K562 (cell line): ENCODE results near the gene PQBP1. TPM values are rescaled to one million over a fixed set of nuclear protein-coding genes. Genes with fewer than 3 reads are reported as not detected.

Experiments
- AFF1 ChIP-seq, 2 experiments: fragments of 450-650 bp; IDR thresholded peaks; 2 replicates each; pipeline ENCODE4 v1.6.1; 2018; ENCODE audit warnings: mild to moderate bottlenecking in 2 of 2, low read depth in 1 of 2; ENCODE audit not compliant: partially characterized antibody in 2 of 2
- BRD4 ChIP-seq: fragments of 200-600 bp; sonication (generic); IDR thresholded peaks from 2 replicates; pipeline ENCODE4 v1.6.1; 2017; ENCODE audit warnings: inconsistent platforms
- DMBX1 ChIP-seq: fragments of 250-450 bp; sonication (Bioruptor Pico); IDR thresholded peaks from 2 replicates; pipeline ENCODE4 v1.8.0; 2022; ENCODE audit warnings: inconsistent platforms, mild to moderate bottlenecking, moderate library complexity, borderline replicate concordance
- E2F1 ChIP-seq: sonication (generic); formaldehyde crosslinking; IDR thresholded peaks from 2 replicates; pipeline ENCODE4 v1.8.1; 2023; ENCODE audit warnings: mild to moderate bottlenecking, missing genetic modification reagents, moderate library complexity
- KLF1 ChIP-seq: fragments of 450-650 bp; IDR thresholded peaks from 2 replicates; pipeline ENCODE4 v1.6.1; 2016; ENCODE audit warnings: missing genetic modification characterization, missing compliant biosample characterization
- MAFG ChIP-seq: fragments of 450-650 bp; conservative IDR thresholded peaks from 2 replicates; pipeline ENCODE4 v1.6.1; 2016; ENCODE audit warnings: missing genetic modification characterization, missing compliant biosample characterization
- SETDB1 ChIP-seq: IDR thresholded peaks from one replicate; pipeline ENCODE4 v1.6.1; 2012; ENCODE audit warnings: low read length, control low read depth, inconsistent platforms
- ZKSCAN3 ChIP-seq: fragments of 250-450 bp; sonication (Bioruptor Pico); IDR thresholded peaks from 2 replicates; pipeline ENCODE4 v1.4.0; 2020
- ZNF398 ChIP-seq: fragments of 250-450 bp; sonication (Bioruptor Pico); IDR thresholded peaks from 2 replicates; pipeline ENCODE4 v1.8.0; 2021; ENCODE audit warnings: moderate library complexity, mild to moderate bottlenecking, inconsistent platforms
- ZSCAN32 ChIP-seq: fragments of 450-650 bp; formaldehyde crosslinking; IDR thresholded peaks from 2 replicates; pipeline ENCODE4 v1.4.0; 2020; ENCODE audit warnings: mild to moderate bottlenecking, moderate library complexity
- polyA plus RNA-seq, 8 experiments: library from polyadenylated mRNA; depleted of rRNA in 4 of 8; stranded (reverse) in 5 of 8; unstranded in 3 of 8; fragments of >200 nt; fragmentation: Nextera tagmentation in 2 of 8; fragmentation: Illumina TruSeq in 1 of 8; extraction: Ambion mirVana in 2 of 8; extraction: Trizol in 1 of 8; gene quantifications; 2 replicates each; pipeline versions ENCODE4 v1.2.1 to v1.2.3, GENCODE V29; 2011 to 2014; ENCODE audit warnings: inconsistent platforms in 1 of 8, missing spikeins in 1 of 8
- total RNA-seq, 7 experiments: library from RNA; depleted of rRNA in 6 of 7; stranded (reverse); fragments of >200 nt in 6 of 7; fragmentation: Illumina TruSeq in 2 of 7; extraction: Trizol in 2 of 7; gene quantifications; 2 replicates each; pipeline versions ENCODE4 v1.2.1 to v1.2.3, GENCODE V29; 2011 to 2021; ENCODE audit warnings: low replicate concordance in 1 of 7
- TF ChIP-seq, protein P1 (sequence below): fragments of 250-450 bp; sonication (Bioruptor Pico); IDR thresholded peaks from 2 replicates; pipeline ENCODE4 v1.5.0; 2022; ENCODE audit warnings: mild to moderate bottlenecking
- TF ChIP-seq, protein P2 (sequence below): fragments of 450-650 bp; IDR thresholded peaks from 2 replicates; pipeline ENCODE4 v1.6.1; 2018; ENCODE audit warnings: mild to moderate bottlenecking, low read depth; ENCODE audit not compliant: partially characterized antibody
- TF ChIP-seq, protein P3 (sequence below): sonication (generic); formaldehyde crosslinking; IDR thresholded peaks from 2 replicates; pipeline ENCODE4 v1.8.1; 2023; ENCODE audit warnings: mild to moderate bottlenecking, missing genetic modification reagents

The PQBP1 gene
- total and polyA plus RNA-seq, 9 of the 15 experiments (the other 6 are each of a cell fraction or from before 2014, with no cell fraction given) = 41.3 to 262 (median 112) TPM

DNA sequence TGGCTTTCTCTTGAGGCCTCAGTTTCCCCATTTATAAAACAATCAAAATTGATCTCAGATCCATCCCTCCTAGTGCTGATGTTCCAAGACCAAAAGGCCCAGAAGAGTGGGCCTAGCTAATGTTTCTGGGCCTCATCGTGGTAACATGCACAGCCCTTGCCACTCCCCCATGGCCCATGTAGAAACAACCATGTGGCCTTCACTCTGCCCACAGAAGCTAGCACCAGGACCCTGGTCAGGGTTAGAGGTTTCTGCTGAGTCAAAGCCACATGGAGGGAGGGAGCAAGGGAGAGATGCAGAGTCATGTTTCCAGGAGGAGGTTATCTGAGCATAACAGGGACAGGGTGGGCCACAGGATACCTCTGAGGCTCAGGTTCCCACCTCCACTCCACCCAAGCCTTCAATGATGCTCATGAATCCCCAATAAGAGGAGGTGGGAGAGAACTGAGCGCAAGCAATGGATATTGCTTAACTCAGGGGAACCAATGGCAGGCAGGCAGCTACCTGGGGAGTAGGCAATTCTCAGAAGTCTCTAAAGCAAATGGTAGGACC, 42.8 kb downstream of the PQBP1 start (continued):
- TF ChIP-seq, protein P1, sequence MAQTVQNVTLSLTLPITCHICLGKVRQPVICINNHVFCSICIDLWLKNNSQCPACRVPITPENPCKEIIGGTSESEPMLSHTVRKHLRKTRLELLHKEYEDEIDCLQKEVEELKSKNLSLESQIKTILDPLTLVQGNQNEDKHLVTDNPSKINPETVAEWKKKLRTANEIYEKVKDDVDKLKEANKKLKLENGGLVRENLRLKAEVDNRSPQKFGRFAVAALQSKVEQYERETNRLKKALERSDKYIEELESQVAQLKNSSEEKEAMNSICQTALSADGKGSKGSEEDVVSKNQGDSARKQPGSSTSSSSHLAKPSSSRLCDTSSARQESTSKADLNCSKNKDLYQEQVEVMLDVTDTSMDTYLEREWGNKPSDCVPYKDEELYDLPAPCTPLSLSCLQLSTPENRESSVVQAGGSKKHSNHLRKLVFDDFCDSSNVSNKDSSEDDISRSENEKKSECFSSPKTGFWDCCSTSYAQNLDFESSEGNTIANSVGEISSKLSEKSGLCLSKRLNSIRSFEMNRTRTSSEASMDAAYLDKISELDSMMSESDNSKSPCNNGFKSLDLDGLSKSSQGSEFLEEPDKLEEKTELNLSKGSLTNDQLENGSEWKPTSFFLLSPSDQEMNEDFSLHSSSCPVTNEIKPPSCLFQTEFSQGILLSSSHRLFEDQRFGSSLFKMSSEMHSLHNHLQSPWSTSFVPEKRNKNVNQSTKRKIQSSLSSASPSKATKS = no peak
- TF ChIP-seq ZNF398 (CRISPR knock-in tag) (no peak), ZSCAN32 (CRISPR knock-in tag) (no peak), MAFG (peak; percentile 91), DMBX1 (CRISPR knock-in tag) (peak; percentile 94), E2F1 (CRISPR knock-in tag) (no peak), AFF1 (IDR thresholded peaks at IDR 0.05; ENCODE audit: low read depth in 1 of 2, partially characterized antibody in 2 of 2) (no peak), BRD4 (no peak), KLF1 (no peak), SETDB1 (no peak), ZKSCAN3 (CRISPR knock-in tag) (no peak)
- TF ChIP-seq, protein P2, sequence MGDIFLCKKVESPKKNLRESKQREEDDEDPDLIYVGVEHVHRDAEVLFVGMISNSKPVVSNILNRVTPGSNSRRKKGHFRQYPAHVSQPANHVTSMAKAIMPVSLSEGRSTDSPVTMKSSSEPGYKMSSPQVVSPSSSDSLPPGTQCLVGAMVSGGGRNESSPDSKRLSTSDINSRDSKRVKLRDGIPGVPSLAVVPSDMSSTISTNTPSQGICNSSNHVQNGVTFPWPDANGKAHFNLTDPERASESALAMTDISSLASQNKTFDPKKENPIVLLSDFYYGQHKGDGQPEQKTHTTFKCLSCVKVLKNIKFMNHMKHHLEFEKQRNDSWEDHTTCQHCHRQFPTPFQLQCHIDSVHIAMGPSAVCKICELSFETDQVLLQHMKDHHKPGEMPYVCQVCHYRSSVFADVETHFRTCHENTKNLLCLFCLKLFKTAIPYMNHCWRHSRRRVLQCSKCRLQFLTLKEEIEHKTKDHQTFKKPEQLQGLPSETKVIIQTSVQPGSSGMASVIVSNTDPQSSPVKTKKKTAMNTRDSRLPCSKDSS = no peak
- TF ChIP-seq, protein P3, sequence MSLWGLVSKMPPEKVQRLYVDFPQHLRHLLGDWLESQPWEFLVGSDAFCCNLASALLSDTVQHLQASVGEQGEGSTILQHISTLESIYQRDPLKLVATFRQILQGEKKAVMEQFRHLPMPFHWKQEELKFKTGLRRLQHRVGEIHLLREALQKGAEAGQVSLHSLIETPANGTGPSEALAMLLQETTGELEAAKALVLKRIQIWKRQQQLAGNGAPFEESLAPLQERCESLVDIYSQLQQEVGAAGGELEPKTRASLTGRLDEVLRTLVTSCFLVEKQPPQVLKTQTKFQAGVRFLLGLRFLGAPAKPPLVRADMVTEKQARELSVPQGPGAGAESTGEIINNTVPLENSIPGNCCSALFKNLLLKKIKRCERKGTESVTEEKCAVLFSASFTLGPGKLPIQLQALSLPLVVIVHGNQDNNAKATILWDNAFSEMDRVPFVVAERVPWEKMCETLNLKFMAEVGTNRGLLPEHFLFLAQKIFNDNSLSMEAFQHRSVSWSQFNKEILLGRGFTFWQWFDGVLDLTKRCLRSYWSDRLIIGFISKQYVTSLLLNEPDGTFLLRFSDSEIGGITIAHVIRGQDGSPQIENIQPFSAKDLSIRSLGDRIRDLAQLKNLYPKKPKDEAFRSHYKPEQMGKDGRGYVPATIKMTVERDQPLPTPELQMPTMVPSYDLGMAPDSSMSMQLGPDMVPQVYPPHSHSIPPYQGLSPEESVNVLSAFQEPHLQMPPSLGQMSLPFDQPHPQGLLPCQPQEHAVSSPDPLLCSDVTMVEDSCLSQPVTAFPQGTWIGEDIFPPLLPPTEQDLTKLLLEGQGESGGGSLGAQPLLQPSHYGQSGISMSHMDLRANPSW (CRISPR knock-in tag) = no peak
